Measurements from ENCODE around the gene ZNF8. TPM values are rescaled to one million over a fixed set of nuclear protein-coding genes. Genes with fewer than 3 reads are reported as not detected.
A peak's percentile ranks its signal among the peaks of the same experiment; 100 is the strongest.
"Not testable (repeated sequence)": the region's sequence is repeated elsewhere in the genome, so short reads cannot be mapped to it uniquely, and the experiment has no call there.

Gene ZNF8
- 4.1 TPM for total RNA-seq
- polyA plus RNA-seq: 3.7 TPM
- long read RNA-seq, donor 1: 0 reads
- long read RNA-seq, donor 2, full-length matches to known transcripts: 5 of 5 reads
- long read RNA-seq, donor 2, partial matches to known transcripts: 0 of 5 reads
- long read RNA-seq, donor 2, other reads (novel, unspliced or antisense): 0 of 5 reads
- long read RNA-seq, donor 3, full-length matches to known transcripts: 1 of 1 reads
- long read RNA-seq, donor 3, partial matches to known transcripts: 0 of 1 reads
- long read RNA-seq, donor 3, other reads (novel, unspliced or antisense): 0 of 1 reads
- long read RNA-seq, donor 4, full-length matches to known transcripts: 5 of 5 reads
- long read RNA-seq, donor 4, partial matches to known transcripts: 0 of 5 reads
- long read RNA-seq, donor 4, other reads (novel, unspliced or antisense): 0 of 5 reads
- long read RNA-seq, donor 5, full-length matches to known transcripts: 4 of 4 reads
- long read RNA-seq, donor 5, partial matches to known transcripts: 0 of 4 reads
- long read RNA-seq, donor 5, other reads (novel, unspliced or antisense): 0 of 4 reads
- long read RNA-seq, donor 6: 0 reads
- long read RNA-seq, donor 7, full-length matches to known transcripts: 4 of 4 reads
- long read RNA-seq, donor 7, partial matches to known transcripts: 0 of 4 reads
- long read RNA-seq, donor 7, other reads (novel, unspliced or antisense): 0 of 4 reads
- long read RNA-seq, donor 8, full-length matches to known transcripts: 1 of 1 reads
- long read RNA-seq, donor 8, partial matches to known transcripts: 0 of 1 reads
- long read RNA-seq, donor 8, other reads (novel, unspliced or antisense): 0 of 1 reads
- long read RNA-seq, donor 9, full-length matches to known transcripts: 4 of 4 reads
- long read RNA-seq, donor 9, partial matches to known transcripts: 0 of 4 reads
- long read RNA-seq, donor 9, other reads (novel, unspliced or antisense): 0 of 4 reads
- long read RNA-seq, donor 10, full-length matches to known transcripts: 1 of 1 reads
- long read RNA-seq, donor 10, partial matches to known transcripts: 0 of 1 reads
- long read RNA-seq, donor 10, other reads (novel, unspliced or antisense): 0 of 1 reads

DNA sequence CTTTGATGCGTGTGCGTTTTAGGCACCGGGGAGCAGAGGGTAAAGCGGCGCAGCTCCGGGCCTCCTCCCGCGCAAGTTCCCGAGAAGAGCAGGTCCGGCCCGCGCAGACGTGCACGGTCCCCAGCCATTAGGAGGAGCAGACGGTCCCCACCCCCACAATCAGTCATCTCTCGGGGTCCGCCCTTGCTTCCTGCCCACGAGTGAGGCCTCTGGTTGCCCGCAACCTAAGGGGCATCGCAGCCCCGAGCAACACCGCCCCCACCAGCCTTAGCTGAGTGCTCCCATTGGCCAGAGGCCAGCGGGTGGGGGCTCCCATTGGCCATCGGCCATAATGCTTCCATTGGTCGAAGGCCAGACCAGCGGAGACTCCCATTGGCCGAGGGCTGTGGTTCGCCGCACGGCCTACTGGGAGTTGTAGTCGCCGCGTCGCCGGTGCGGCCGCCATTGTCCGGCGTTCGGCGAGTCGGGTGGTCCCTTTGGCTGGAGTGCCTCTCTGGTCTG is at the start of gene ZNF8:
ZNF8 (plus strand) TSS at position 415 of the 501 bp plus-strand sequence. CDS start 127 bp downstream, outside the sequence.
- peak; percentile 82 to 97 (median 89) for DNase-seq (ENCODE audit: low read depth in 6 of 9, low spot score in 9 of 9)
- H3K27ac ChIP-seq (ENCODE audit: low read depth in 1 of 2, low read length in 1 of 2): peak within 1 kb of the TSS; percentile 89 to 91
- peaks cover 17 to 30% of the 10 kb centered on the region in 2 donors for H3K36me3 ChIP-seq (ENCODE audit: control insufficient read depth in 2 of 2, insufficient read depth in 2 of 2, low read length in 1 of 2)
- H3K27me3 ChIP-seq (ENCODE audit: control insufficient read depth in 2 of 2, insufficient read depth in 1 of 2, low read length in 1 of 2): no peaks in the 10 kb centered on the region
- peak within 1 kb of the TSS; percentile 86 to 97 for H3K4me3 ChIP-seq (ENCODE audit: low read length in 2 of 2)
- H3K4me1 ChIP-seq (ENCODE audit: control insufficient read depth in 2 of 2, insufficient read depth in 2 of 2, low read length in 2 of 2): peaks cover 12 to 18% of the 10 kb centered on the region in 2 donors
- H3K9me3 ChIP-seq (ENCODE audit: control insufficient read depth in 2 of 2, insufficient read depth in 1 of 2, low read length in 1 of 2): peaks cover 2 to 43% of the 10 kb centered on the region in 2 donors
- under 1% methylated on average over 42 of the region's 42 CpGs for WGBS

DNA sequence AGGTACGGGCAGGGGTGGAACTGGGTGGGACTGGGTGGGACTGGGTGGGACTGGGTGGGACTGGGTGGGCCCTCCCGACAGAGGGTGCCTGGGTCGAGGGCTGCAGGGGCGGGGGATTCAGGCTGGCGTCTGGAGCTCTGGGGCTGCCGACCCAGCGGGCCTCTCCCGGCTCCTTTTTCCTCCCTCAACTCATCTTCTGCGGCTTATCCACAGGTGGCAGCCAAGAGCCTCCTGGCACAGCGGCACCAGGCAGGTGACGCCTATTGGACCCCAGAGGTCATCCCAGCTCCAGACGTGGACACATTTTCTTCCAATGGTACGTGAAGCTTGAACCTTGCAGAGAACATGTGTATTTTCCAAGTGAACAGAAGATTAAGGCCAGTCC is 49.5 kb upstream of the ZNF8 start:
- WGBS: 48% methylated on average over 13 of the region's 13 CpGs
- Histone ChIP-seq H3K4me1 (ENCODE audit: control insufficient read depth in 2 of 2, insufficient read depth in 2 of 2, low read length in 2 of 2) (peaks cover 7 to 16% of the 10 kb centered on the region in 2 donors), H3K27ac (ENCODE audit: low read depth in 1 of 2, low read length in 1 of 2) (peak overlapping the region in 1 of 2 donors; percentile 67), H3K27me3 (ENCODE audit: control insufficient read depth in 2 of 2, insufficient read depth in 1 of 2, low read length in 1 of 2) (no peaks in the 10 kb centered on the region), H3K36me3 (ENCODE audit: control insufficient read depth in 2 of 2, insufficient read depth in 2 of 2, low read length in 1 of 2) (peaks cover 25 to 39% of the 10 kb centered on the region in 2 donors), H3K4me3 (ENCODE audit: low read length in 2 of 2) (peak overlapping the region; percentile 75 to 92), H3K9me3 (ENCODE audit: control insufficient read depth in 2 of 2, insufficient read depth in 1 of 2, low read length in 1 of 2) (peaks cover 4 to 43% of the 10 kb centered on the region in 2 donors)
- DNase-seq (ENCODE audit: low read depth in 6 of 9, low spot score in 9 of 9): peak in 2 of 9 donors; percentile 25 to 33

DNA sequence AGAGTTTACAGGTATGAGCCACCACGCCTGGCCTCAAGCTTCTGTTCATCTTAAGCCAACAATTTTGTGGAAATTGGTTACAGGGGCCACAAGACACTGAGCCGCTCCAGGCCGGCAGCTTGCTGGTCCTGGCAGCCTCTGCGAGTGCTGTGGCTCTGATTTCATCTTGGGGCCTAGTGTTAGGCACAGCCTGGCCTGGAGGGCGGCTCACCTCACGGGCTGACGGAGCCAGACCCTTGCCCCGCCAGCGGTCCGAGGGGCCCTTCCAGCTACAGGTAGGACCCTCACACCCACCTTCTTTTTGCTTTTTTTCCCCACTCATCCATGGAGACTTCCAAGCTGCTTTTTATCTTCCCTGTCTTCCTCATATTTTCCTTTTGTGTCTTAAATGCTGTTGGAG is 41.4 kb upstream of the ZNF8 start:
- 97% methylated on average over 10 of the region's 10 CpGs for WGBS
- no peaks in the 10 kb centered on the region for H3K27me3 ChIP-seq (ENCODE audit: control insufficient read depth in 2 of 2, insufficient read depth in 1 of 2, low read length in 1 of 2)
- no peak overlapping the region for H3K27ac ChIP-seq (ENCODE audit: low read depth in 1 of 2, low read length in 1 of 2)
- H3K4me1 ChIP-seq (ENCODE audit: control insufficient read depth in 2 of 2, insufficient read depth in 2 of 2, low read length in 2 of 2): no peaks in the 10 kb centered on the region
- H3K4me3 ChIP-seq (ENCODE audit: low read length in 2 of 2): no peak overlapping the region
- peaks cover 60 to 63% of the 10 kb centered on the region in 2 donors for H3K36me3 ChIP-seq (ENCODE audit: control insufficient read depth in 2 of 2, insufficient read depth in 2 of 2, low read length in 1 of 2)
- no peak for DNase-seq (ENCODE audit: low read depth in 6 of 9, low spot score in 9 of 9)
- H3K9me3 ChIP-seq (ENCODE audit: control insufficient read depth in 2 of 2, insufficient read depth in 1 of 2, low read length in 1 of 2): peaks cover 18 to 59% of the 10 kb centered on the region in 2 donors

DNA sequence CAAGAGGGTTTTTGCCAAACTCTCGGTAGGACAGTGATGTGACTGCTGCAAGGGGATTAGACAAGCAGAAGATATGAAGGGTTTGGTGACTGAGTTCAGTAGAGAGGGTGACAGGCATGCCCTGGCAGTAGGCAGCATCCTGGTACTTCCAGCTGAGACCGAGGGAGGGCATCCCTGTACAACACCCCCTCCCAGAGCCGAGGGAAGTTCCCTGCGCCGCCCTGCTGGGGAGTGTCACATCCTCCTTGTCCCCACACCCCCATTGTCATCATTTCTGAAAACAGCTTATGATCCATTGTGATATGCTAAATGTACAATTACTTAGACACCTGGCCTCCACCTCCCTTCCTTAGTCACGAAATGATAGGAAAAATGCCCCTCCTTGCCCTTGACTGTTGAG is 35.4 kb upstream of the ZNF8 start:
- H3K27ac ChIP-seq (ENCODE audit: low read depth in 1 of 2, low read length in 1 of 2): no peak overlapping the region

DNA sequence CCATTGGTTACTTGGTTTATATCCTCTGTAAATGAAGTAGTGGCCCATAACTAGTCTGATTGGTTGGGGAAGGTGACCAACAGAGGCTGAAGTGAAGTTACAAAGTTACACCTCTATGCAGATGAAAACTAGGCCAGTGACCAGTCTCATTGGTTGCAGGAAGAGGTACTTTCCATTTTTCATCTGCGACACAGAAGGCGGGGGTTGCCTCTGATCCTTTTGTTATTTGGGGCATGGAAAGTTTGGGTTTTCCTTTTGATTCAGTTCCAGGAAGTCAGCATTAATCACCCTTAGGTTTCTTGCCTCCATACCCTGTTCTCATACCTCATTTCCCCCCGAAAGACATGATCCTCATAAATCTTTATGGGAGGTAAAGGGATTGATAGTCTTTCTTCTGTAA is 29.9 kb upstream of the ZNF8 start:
- 97% methylated on average over 3 of the region's 3 CpGs for WGBS

More for the DNA sequence above, 35.4 kb upstream of the ZNF8 start:
- Histone ChIP-seq H3K4me3 (ENCODE audit: low read length in 2 of 2) (no peak overlapping the region), H3K36me3 (ENCODE audit: control insufficient read depth in 2 of 2, insufficient read depth in 2 of 2, low read length in 1 of 2) (peaks cover 75 to 93% of the 10 kb centered on the region in 2 donors), H3K27me3 (ENCODE audit: control insufficient read depth in 2 of 2, insufficient read depth in 1 of 2, low read length in 1 of 2) (no peaks in the 10 kb centered on the region), H3K4me1 (ENCODE audit: control insufficient read depth in 2 of 2, insufficient read depth in 2 of 2, low read length in 2 of 2) (no peaks in the 10 kb centered on the region), H3K9me3 (ENCODE audit: control insufficient read depth in 2 of 2, insufficient read depth in 1 of 2, low read length in 1 of 2) (peaks cover 41 to 82% of the 10 kb centered on the region in 2 donors)
- whole genome bisulfite sequencing: 99% methylated on average over 6 of the region's 6 CpGs
- DNase-seq (ENCODE audit: low read depth in 6 of 9, low spot score in 9 of 9): no peak

DNA sequence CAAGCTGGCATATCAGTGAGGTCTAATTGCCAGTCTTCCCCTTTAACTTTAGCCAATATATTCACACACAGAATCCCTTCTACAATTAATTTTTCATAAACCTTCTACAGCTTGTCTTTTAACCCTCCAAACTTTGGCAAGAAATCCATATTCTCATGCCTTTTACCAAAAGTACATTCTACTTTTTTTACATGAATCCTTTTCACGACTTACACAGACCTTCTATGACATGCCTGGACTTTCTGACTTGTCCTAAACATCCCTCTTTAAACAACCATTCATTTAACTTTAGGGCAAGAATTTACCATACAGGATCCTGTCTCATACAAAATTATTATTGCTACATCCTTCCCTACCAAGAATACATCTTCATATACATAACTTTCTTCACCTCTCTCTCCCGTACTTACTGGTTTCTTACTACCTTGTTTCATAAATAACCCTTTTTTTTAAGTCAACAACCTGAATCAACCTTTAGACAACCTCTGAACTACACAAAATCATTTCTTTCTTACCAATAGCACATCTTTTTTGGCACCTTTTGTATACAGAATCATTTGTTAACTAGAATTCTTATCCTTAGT is 26.6 kb upstream of the ZNF8 start:
- peaks cover 70 to 75% of the 10 kb centered on the region in 2 donors for H3K36me3 ChIP-seq (ENCODE audit: control insufficient read depth in 2 of 2, insufficient read depth in 2 of 2, low read length in 1 of 2)
- no peak overlapping the region for H3K4me3 ChIP-seq (ENCODE audit: low read length in 2 of 2)
- H3K27ac ChIP-seq (ENCODE audit: low read depth in 1 of 2, low read length in 1 of 2): no peak overlapping the region
- H3K9me3 ChIP-seq (ENCODE audit: control insufficient read depth in 2 of 2, insufficient read depth in 1 of 2, low read length in 1 of 2): peaks cover 44 to 59% of the 10 kb centered on the region in 2 donors
- peak in 1 of 9 donors; percentile 27 for DNase-seq (ENCODE audit: low read depth in 6 of 9, low spot score in 9 of 9)
- H3K4me1 ChIP-seq (ENCODE audit: control insufficient read depth in 2 of 2, insufficient read depth in 2 of 2, low read length in 2 of 2): no peaks in the 10 kb centered on the region
- no peaks in the 10 kb centered on the region for H3K27me3 ChIP-seq (ENCODE audit: control insufficient read depth in 2 of 2, insufficient read depth in 1 of 2, low read length in 1 of 2)
- 95% methylated on average over 2 of the region's 2 CpGs for whole genome bisulfite sequencing

More for the DNA sequence above, 29.9 kb upstream of the ZNF8 start:
- Histone ChIP-seq H3K27me3 (ENCODE audit: control insufficient read depth in 2 of 2, insufficient read depth in 1 of 2, low read length in 1 of 2) (no peaks in the 10 kb centered on the region), H3K36me3 (ENCODE audit: control insufficient read depth in 2 of 2, insufficient read depth in 2 of 2, low read length in 1 of 2) (peaks cover 78 to 86% of the 10 kb centered on the region in 2 donors), H3K4me3 (ENCODE audit: low read length in 2 of 2) (no peak overlapping the region), H3K4me1 (ENCODE audit: control insufficient read depth in 2 of 2, insufficient read depth in 2 of 2, low read length in 2 of 2) (no peaks in the 10 kb centered on the region), H3K9me3 (ENCODE audit: control insufficient read depth in 2 of 2, insufficient read depth in 1 of 2, low read length in 1 of 2) (peaks cover 53 to 59% of the 10 kb centered on the region in 2 donors), H3K27ac (ENCODE audit: low read depth in 1 of 2, low read length in 1 of 2) (no peak overlapping the region)
- no peak for DNase-seq (ENCODE audit: low read depth in 6 of 9, low spot score in 9 of 9)

DNA sequence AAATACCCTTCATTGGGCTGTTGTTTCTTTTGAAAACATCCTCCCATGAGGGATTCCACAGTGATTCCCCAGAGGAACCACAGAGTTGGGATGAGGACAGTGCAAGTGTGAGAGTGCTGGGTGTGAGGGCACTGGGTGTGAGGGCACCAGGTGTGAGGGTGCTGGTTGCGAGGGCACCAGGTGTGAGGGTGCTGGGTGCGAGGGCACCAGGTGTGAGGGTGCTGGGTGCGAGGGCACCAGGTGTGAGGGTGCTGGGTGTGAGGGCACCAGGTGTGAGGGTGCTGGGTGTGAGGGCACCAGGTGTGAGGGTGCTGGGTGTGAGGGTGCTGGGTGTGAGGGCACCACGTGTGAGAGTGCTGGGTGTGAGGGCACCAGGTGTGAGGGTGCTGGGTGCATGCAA is 20.5 kb upstream of the ZNF8 start:
- not testable (repeated sequence) for H3K27ac ChIP-seq (ENCODE audit: low read depth in 1 of 2, low read length in 1 of 2); H3K4me3 ChIP-seq (ENCODE audit: low read length in 2 of 2); DNase-seq (ENCODE audit: low read depth in 6 of 9, low spot score in 9 of 9); H3K27me3 ChIP-seq (ENCODE audit: control insufficient read depth in 2 of 2, insufficient read depth in 1 of 2, low read length in 1 of 2); H3K4me1 ChIP-seq (ENCODE audit: control insufficient read depth in 2 of 2, insufficient read depth in 2 of 2, low read length in 2 of 2)
- WGBS: 100% methylated on average over 4 of the region's 4 CpGs
- H3K9me3 ChIP-seq (ENCODE audit: control insufficient read depth in 2 of 2, insufficient read depth in 1 of 2, low read length in 1 of 2): peaks cover 51 to 89% of the 10 kb centered on the region in 2 donors
- peaks cover 61 to 70% of the 10 kb centered on the region in 2 donors for H3K36me3 ChIP-seq (ENCODE audit: control insufficient read depth in 2 of 2, insufficient read depth in 2 of 2, low read length in 1 of 2)

DNA sequence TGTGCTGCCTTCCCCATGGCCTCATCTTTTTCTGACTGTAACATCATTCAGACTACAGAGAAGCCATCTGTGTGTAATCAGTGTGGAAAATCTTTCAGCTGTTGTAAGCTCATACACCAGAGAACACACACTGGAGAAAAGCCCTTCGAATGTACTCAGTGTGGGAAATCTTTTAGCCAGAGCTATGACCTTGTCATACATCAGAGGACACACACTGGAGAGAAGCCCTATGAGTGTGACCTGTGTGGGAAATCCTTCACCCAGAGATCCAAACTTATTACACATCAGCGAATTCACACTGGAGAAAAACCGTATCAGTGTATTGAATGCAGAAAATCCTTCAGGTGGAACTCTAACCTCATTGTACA is 17.2 kb upstream of the ZNF8 start:
- Histone ChIP-seq H3K4me1 (ENCODE audit: control insufficient read depth in 2 of 2, insufficient read depth in 2 of 2, low read length in 2 of 2) (no peaks in the 10 kb centered on the region), H3K36me3 (ENCODE audit: control insufficient read depth in 2 of 2, insufficient read depth in 2 of 2, low read length in 1 of 2) (peaks cover 42 to 47% of the 10 kb centered on the region in 2 donors), H3K27ac (ENCODE audit: low read depth in 1 of 2, low read length in 1 of 2) (no peak overlapping the region), H3K4me3 (ENCODE audit: low read length in 2 of 2) (no peak overlapping the region), H3K27me3 (ENCODE audit: control insufficient read depth in 2 of 2, insufficient read depth in 1 of 2, low read length in 1 of 2) (no peaks in the 10 kb centered on the region), H3K9me3 (ENCODE audit: control insufficient read depth in 2 of 2, insufficient read depth in 1 of 2, low read length in 1 of 2) (peaks cover 48 to 94% of the 10 kb centered on the region in 2 donors)
- DNase-seq (ENCODE audit: low read depth in 6 of 9, low spot score in 9 of 9): no peak
- 98% methylated on average over 3 of the region's 3 CpGs for WGBS
